ENCODE measurements around the gene ZNF513. TPM values are rescaled to one million over a fixed set of nuclear protein-coding genes. Genes with fewer than 3 reads are reported as not detected.
"Not testable (repeated sequence)": the region's sequence is repeated elsewhere in the genome, so short reads cannot be mapped to it uniquely, and the experiment has no call there.

The ZNF513 gene
- total RNA-seq = 1 to 10 TPM; 4.9 to 5.2 TPM

DNA sequence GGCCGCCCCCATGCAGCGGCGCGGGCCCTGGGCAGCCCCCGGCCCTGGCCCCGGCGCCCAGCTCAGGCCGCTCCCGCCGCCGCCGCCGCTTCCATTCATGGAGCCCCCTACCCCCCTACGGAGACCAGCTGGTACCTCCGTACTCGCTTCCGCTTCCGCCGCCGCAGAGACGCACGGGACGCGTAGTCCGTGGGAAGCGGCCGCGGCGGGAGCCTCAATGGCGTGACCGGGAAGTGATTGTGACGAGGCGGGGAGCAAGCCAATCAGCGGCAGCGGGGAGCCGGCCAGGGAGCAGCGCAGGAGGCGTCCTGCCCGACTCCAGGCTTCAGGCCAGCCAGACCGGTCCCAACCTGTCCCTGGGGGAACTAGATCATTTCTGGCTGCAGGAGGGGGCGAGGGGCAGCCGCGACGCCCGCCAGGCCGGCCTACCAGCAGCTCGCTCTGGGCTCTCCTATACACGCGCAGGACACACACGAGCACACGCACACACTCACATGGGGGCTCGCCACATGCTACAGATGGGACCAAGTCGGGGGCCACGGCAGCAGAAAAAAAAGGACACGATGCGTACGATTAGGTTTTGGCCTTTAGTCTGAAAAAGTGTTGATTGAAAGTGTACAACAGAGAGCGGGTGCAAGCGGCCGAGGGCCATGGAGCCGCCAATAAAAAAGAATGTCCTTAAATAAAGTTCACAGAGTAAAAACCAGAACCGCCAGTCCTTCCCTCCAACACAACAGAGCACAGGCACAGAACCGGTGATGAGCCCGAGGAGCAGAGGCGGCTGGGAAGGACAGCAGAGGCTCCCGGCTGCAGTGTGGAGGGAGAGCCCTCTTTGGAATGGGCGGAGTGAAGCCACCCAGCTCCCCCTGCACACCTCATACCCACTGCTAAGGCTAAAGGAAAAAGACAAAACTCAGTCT, at the start of gene ZNF513:
TSS of gene ZNF513 (minus strand) at position 109 of the 920 bp plus-strand sequence. CDS start 208 bp downstream, outside the sequence.
- CTCF ChIA-PET = interaction anchor here (0.5 to 3.1 kb wide), 5 partner anchors 14 to 302 kb away, joined by 3 to 13 read pairs (median 5); partner anchors contain the start of gene NRBP1
- peak within 1 kb of the TSS; percentile 79 for H3K4me3 Mint-ChIP-seq
- peaks cover 30% of the 10 kb centered on the region for H3K4me1 Mint-ChIP-seq (ENCODE audit: low read depth)
- H3K36me3 Mint-ChIP-seq (ENCODE audit: low read depth) = peaks cover 30% of the 10 kb centered on the region
- intact Hi-C loops (cut with micrococcal nuclease) = loop anchor here (1.0 to 2.0 kb wide), 5 partner anchors 11 to 108 kb away; partner anchors contain the start of genes EIF2B4, GTF3C2, IFT172 and PPM1G
- H3K9me3 Mint-ChIP-seq = no peaks in the 10 kb centered on the region
- peak; percentile 93 for DNase-seq
- no peaks in the 10 kb centered on the region for H3K27me3 Mint-ChIP-seq (ENCODE audit: low read depth)
- peak within 1 kb of the TSS; percentile 86 for H3K27ac Mint-ChIP-seq

GRCh38 chr2:27428978-27429541, 48.5 kb upstream of the ZNF513 start:
- no peaks in the 10 kb centered on the region for H3K9me3 Mint-ChIP-seq
- H3K4me1 Mint-ChIP-seq (ENCODE audit: low read depth) = peaks cover 31% of the 10 kb centered on the region
- intact Hi-C loops (cut with micrococcal nuclease) = loop anchor here (1.0 to 2.0 kb wide), 11 partner anchors 20 to 379 kb away; partner anchors contain the start of genes ATRAID, CCDC121, EIF2B4 and GPN1
- peaks cover 16% of the 10 kb centered on the region for H3K36me3 Mint-ChIP-seq (ENCODE audit: low read depth)
- H3K27me3 Mint-ChIP-seq (ENCODE audit: low read depth) = no peaks in the 10 kb centered on the region
- peak overlapping the region; percentile 93 for H3K27ac Mint-ChIP-seq
- DNase-seq = peak; percentile 67
- CTCF ChIA-PET = interaction anchor here (1.8 to 4.2 kb wide), 5 partner anchors 20 to 253 kb away, joined by 4 to 35 read pairs (median 13); partner anchors contain the start of genes PPM1G and ZNF513
- peak overlapping the region; percentile 98 for H3K4me3 Mint-ChIP-seq

DNA sequence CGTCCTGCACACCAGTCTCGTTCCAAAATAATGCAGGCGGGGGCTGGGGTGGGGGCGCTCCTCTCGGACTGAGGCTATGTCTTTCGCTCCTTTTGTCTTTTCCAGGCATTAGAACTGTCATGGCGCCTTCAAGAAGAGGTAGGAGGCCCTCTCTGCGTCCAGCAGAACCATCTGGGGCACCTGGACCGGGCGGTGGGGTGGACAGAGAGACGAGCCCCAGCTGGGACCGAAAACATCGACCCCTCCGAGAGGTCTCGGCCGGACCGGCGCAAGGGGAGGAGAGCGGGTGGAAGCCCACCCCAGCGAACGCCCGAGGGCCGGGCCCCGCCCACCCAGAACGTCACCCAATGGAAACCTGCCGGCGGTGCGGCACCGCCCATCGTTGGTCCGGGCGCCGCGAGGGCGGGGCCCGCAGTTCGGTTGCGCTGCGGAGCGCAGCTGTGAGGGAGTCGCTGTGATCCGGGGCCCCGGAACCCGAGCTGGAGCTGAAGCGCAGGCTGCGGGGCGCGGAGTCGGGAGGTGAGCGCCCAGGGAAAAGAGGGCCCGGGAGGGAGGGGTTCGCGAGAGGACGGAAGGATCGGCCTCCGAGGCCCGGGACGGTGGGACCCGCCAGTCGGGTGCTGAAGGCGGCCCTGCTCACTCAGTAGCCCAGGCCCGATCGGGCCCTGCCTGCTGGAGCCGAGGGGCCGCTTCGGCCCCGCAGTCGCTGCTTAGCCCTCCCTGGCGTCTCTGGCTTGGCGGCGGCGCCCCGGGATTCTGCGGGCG, 47.9 kb upstream of the ZNF513 start, which contains the start of gene NRBP1:
TSS of gene NRBP1 (plus strand) at position 419 of the 765 bp plus-strand sequence. CDS start 4,643 bp downstream, outside the sequence.
- intact Hi-C loops (cut with micrococcal nuclease) = loop anchor here (1.0 to 2.0 kb wide), 10 partner anchors 19 to 378 kb away; partner anchors contain the start of genes ATRAID, CCDC121, EIF2B4 and GPN1
- Mint-ChIP-seq H3K27me3 (ENCODE audit: low read depth) (no peaks in the 10 kb centered on the region), H3K27ac (peak within 1 kb of the TSS; percentile 94), H3K9me3 (no peaks in the 10 kb centered on the region), H3K4me3 (peak within 1 kb of the TSS; percentile 98), H3K36me3 (ENCODE audit: low read depth) (peaks cover 10% of the 10 kb centered on the region), H3K4me1 (ENCODE audit: low read depth) (peaks cover 31% of the 10 kb centered on the region)
- peak; percentile 94 for DNase-seq
- CTCF ChIA-PET = interaction anchor here (3.2 to 4.2 kb wide), 3 partner anchors 20 to 254 kb away, joined by 13 to 35 read pairs (median 29); partner anchors contain the start of genes PPM1G and ZNF513

GRCh38 chr2:27427863-27428212, 47.3 kb upstream of the ZNF513 start:
- no peaks in the 10 kb centered on the region for H3K9me3 Mint-ChIP-seq
- H3K36me3 Mint-ChIP-seq (ENCODE audit: low read depth) = peaks cover 7% of the 10 kb centered on the region
- peak overlapping the region; percentile 94 for H3K27ac Mint-ChIP-seq
- intact Hi-C loops (cut with micrococcal nuclease) = loop anchor here (1.0 to 2.0 kb wide), 10 partner anchors 19 to 378 kb away; partner anchors contain the start of genes ATRAID, CCDC121, EIF2B4 and GPN1
- H3K4me3 Mint-ChIP-seq = peak overlapping the region; percentile 98
- no peaks in the 10 kb centered on the region for H3K27me3 Mint-ChIP-seq (ENCODE audit: low read depth)
- CTCF ChIA-PET = interaction anchor here (4.2 kb wide), 1 partner anchor 19 kb away, joined by 35 read pairs; the partner anchor contains the start of gene PPM1G
- no peak for DNase-seq
- H3K4me1 Mint-ChIP-seq (ENCODE audit: low read depth) = peaks cover 25% of the 10 kb centered on the region

DNA sequence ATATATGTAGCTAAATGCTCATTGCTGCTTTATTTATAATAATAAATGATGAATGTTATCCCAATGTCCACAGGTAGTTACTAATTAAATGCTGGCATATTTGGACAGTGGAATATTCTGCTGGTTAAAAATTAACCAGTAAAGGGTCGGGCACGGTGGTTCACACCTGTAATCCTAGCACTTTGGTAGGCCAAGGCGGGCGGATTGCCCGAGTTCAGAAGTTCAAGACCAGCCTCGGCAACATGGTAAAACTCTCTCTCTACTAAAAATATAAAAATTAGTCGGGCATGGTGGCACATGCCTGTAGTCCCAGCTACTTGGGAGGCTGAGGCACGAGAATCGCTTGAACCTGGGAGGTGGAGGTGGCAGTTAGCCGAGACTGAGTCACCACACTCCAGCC, 44.5 kb upstream of the ZNF513 start:
- H3K9me3 Mint-ChIP-seq; H3K4me3 Mint-ChIP-seq; DNase-seq; H3K27me3 Mint-ChIP-seq (ENCODE audit: low read depth); CTCF ChIA-PET; H3K27ac Mint-ChIP-seq; intact Hi-C loops (cut with micrococcal nuclease); H3K36me3 Mint-ChIP-seq (ENCODE audit: low read depth); H3K4me1 Mint-ChIP-seq (ENCODE audit: low read depth): not testable (repeated sequence)

DNA sequence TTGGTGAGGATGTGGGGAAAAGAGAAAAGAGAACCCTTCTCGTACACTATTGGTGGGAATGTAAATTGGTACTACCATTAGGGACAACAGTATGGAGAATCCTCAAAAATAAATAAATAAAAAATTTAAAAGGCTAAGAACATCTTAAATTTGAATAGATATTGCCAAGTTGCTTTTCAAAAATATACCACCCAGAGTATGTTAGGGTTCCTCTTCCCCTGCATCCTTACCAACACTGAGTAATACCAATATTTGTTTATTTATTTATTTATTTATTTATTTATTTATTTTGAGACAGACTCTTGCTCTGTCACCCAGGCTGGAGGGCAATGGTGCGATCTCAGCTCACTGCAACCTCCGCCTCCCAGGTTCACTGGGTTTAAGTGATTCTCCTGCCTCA, 42.4 kb upstream of the ZNF513 start:
- Mint-ChIP-seq H3K36me3 (ENCODE audit: low read depth) (no peaks in the 10 kb centered on the region), H3K4me3 (no peak overlapping the region), H3K9me3 (no peaks in the 10 kb centered on the region), H3K4me1 (ENCODE audit: low read depth) (peaks cover 7% of the 10 kb centered on the region), H3K27ac (no peak overlapping the region), H3K27me3 (ENCODE audit: low read depth) (no peaks in the 10 kb centered on the region)
- no peak for DNase-seq
- intact Hi-C loops (cut with micrococcal nuclease) = no loop called here
- CTCF ChIA-PET = interaction anchor here (0.9 kb wide), 1 partner anchor 260 kb away, joined by 3 read pairs; no protein-coding TSS in a partner anchor

DNA sequence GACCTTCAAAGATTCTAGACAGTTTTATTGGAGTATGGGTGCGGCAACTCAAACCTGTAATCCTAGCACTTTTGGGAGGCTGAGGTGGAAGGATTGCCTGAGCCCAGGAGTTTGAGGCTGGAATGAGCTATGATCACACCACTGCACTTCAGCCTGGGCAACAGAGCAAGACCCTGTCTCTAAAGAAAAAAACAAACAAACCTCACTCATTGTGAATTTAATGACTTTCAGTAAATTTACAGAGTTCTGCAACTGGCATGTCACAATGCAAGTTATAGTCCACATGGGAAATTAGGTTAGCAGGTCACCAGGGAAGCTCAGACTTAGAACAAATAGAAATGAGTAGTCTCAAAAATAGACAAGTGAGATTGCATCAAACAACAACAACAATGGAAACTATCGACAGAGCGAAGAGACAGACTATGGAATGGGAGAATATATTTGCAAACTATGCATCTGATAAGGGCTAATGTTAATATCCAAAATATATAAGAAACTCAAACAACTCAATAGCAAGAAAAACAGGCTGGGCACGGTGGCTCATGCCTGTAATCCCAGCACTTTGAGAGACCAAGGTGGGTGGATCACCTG, 41.2 kb upstream of the ZNF513 start:
- no peaks in the 10 kb centered on the region for H3K9me3 Mint-ChIP-seq
- no peaks in the 10 kb centered on the region for H3K27me3 Mint-ChIP-seq (ENCODE audit: low read depth)
- H3K4me3 Mint-ChIP-seq = no peak overlapping the region
- no peak overlapping the region for H3K27ac Mint-ChIP-seq
- CTCF ChIA-PET = interaction anchor here (1.3 kb wide), 1 partner anchor 9 kb away, joined by 3 read pairs; no protein-coding TSS in a partner anchor
- no peak for DNase-seq
- intact Hi-C loops (cut with micrococcal nuclease) = no loop called here
- H3K36me3 Mint-ChIP-seq (ENCODE audit: low read depth) = no peaks in the 10 kb centered on the region
- no peaks in the 10 kb centered on the region for H3K4me1 Mint-ChIP-seq (ENCODE audit: low read depth)

- no peak overlapping the region for H3K27ac Mint-ChIP-seq
- H3K4me1 Mint-ChIP-seq (ENCODE audit: low read depth) = no peaks in the 10 kb centered on the region
- H3K27me3 Mint-ChIP-seq (ENCODE audit: low read depth) = no peaks in the 10 kb centered on the region
- DNase-seq = no peak
- intact Hi-C loops (cut with micrococcal nuclease) = no loop called here
- CTCF ChIA-PET = interaction anchor here (1.3 kb wide), 1 partner anchor 10 kb away, joined by 3 read pairs; no protein-coding TSS in a partner anchor
- H3K4me3 Mint-ChIP-seq = no peak overlapping the region
- no peaks in the 10 kb centered on the region for H3K9me3 Mint-ChIP-seq
- H3K36me3 Mint-ChIP-seq (ENCODE audit: low read depth) = no peaks in the 10 kb centered on the region
Measured at GRCh38 chr2:27420996-27421395, 40.5 kb upstream of the ZNF513 start.

GRCh38 chr2:27416151-27416550, 35.6 kb upstream of the ZNF513 start:
- H3K36me3 Mint-ChIP-seq (ENCODE audit: low read depth) = no peaks in the 10 kb centered on the region
- H3K27me3 Mint-ChIP-seq (ENCODE audit: low read depth) = no peaks in the 10 kb centered on the region
- no peak overlapping the region for H3K4me3 Mint-ChIP-seq
- no peaks in the 10 kb centered on the region for H3K9me3 Mint-ChIP-seq
- CTCF ChIA-PET = interaction anchor here (0.7 kb wide), 1 partner anchor 10 kb away, joined by 3 read pairs; no protein-coding TSS in a partner anchor
- intact Hi-C loops (cut with micrococcal nuclease) = no loop called here
- no peak overlapping the region for H3K27ac Mint-ChIP-seq
- DNase-seq = no peak
- H3K4me1 Mint-ChIP-seq (ENCODE audit: low read depth) = no peaks in the 10 kb centered on the region

DNA sequence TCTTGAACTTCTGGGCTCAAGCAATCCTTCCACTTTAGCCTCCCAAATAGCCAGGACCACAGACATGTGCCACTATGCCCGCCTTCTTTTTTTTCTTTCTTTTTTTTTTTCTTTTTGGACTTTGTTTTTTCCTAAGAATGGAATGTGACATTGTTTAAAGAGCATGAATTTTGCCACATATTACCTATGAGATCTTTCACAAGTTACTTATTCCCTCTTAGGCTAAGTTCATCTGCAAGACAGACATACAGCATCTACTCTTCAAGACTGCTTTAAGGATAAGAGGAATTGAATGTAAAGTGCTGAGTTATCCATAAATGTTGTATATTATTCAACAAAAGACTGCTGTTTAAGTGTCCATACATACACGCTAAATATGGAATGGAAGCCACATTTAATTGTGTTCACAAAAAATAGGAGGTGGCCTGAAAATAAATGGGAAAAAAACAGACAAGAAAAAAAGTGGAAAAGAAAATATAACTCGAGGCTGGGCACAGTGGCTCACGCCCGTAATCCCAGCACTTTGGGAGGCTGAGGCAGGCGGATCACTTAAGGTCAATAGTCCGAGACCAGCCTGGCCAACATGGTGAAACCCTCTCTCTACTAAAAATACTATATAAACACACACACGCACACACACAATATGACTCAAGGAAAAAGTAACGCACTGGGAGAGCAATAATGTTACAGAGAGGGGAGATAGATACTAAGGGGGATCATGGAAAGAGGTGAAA, 32.1 kb upstream of the ZNF513 start:
- CTCF ChIA-PET = interaction anchor here (0.6 kb wide), 1 partner anchor 981 kb away, joined by 3 read pairs; no protein-coding TSS in a partner anchor
- intact Hi-C loops (cut with micrococcal nuclease) = no loop called here
- no peak for DNase-seq
- Mint-ChIP-seq H3K4me3 (no peak overlapping the region), H3K9me3 (no peaks in the 10 kb centered on the region), H3K27me3 (ENCODE audit: low read depth) (no peaks in the 10 kb centered on the region), H3K36me3 (ENCODE audit: low read depth) (peaks cover 2% of the 10 kb centered on the region), H3K27ac (no peak overlapping the region), H3K4me1 (ENCODE audit: low read depth) (peaks cover 12% of the 10 kb centered on the region)

Measured in activated naive CD4-positive, alpha-beta T cell treated with anti-CD3 and anti-CD28 coated beads for 36 hours (primary cell).